ENCODE data around the gene BOC.

Gene BOC

DNA sequence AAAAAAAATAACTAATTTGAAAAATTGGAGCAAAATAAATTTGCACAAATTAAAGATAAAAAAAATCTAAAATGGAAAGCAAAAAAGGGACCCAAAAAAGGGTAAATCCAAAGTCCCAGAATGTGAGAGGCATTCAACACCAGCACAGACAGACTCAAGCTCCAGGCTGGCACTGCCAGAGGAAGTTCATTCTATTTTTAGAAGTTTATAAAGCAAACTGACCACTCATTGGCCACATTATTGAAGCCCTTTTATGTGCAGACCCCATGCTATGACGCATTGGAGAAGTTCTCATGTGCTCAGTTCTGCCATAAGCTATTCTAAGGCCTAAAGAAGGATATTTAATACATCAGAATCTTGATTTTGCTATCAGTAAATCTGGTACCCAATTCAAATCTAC is 17.6 kb upstream of the BOC start:
- DNase-seq (ENCODE audit: low spot score): no peak

DNA sequence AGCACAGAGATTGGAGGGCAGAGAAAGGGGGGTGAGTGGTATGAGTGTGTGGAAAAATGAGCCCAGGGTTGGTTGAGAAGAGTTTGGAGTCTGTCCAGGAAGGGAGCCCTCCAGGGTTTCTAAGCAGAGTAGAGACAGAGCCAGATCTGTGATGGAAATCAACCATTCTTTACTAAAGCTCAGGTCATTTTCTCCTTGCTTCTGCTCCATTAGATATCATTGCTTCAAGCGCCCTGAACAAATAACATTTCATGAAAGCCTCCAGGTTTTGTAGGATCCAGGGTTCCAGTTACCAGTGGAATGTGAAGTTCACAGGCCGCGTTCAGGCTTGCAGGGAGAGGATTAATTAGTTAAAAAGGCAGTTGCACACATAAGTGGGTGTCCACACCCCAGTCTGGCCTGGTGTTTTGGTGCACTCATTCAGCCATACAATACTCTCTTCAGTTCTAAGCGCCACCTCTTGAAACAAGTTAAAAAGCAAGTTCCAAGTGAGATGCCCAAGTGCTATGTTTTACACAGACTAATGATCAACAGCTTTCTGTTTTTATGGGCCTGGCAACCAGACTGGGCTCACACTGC is 16.4 kb upstream of the BOC start:
- no peak for DNase-seq (ENCODE audit: low spot score)

DNA sequence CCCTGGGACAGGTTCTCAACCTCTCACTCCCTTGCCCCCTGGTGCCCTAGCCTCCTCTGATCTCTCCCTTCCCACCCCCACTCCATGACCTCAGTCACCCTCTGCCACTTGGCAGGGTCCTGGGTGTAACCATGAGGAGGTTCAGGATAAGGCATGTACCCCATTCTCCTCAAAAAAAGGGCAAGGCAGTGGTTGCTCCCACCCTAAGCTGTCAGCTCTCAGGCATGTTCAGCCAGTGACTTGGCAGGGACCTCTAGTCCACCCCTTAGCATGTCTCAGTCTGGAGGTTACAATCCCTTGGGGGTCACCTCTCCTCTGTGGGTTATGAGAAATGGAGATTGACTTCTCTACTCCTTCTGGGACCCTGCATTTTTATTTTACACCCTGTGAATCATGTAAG is 11.0 kb upstream of the BOC start:
- DNase-seq (ENCODE audit: low spot score): peak; percentile 27

GRCh38 chr3:113200946-113201345 is 10.4 kb upstream of the BOC start:
- no peak for DNase-seq (ENCODE audit: low spot score)

DNA sequence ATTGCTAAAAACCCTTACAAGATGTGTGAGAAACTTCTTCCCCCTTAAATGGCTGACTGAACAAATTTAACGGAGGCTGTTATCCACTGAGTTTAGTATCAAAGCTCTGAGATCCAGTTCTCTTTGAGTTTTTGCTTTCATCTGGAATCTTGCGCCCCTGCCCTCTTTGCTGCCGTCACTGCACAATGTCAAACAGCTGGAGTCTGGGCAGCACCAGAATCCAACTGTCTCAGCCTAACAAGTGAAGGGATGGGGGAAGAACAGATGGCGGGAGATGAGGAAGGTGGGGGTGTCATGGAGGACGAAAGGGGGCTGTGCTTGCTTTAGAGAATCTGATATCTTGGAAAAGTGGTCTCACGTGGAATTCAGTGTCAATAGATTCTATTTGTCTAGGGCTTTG is 7.0 kb upstream of the BOC start:
- peak; percentile 11 for DNase-seq (ENCODE audit: low spot score)

- peak; percentile 12 for DNase-seq (ENCODE audit: low spot score)
Observed at GRCh38 chr3:113205481-113205880, 5.9 kb upstream of the BOC start.

DNA sequence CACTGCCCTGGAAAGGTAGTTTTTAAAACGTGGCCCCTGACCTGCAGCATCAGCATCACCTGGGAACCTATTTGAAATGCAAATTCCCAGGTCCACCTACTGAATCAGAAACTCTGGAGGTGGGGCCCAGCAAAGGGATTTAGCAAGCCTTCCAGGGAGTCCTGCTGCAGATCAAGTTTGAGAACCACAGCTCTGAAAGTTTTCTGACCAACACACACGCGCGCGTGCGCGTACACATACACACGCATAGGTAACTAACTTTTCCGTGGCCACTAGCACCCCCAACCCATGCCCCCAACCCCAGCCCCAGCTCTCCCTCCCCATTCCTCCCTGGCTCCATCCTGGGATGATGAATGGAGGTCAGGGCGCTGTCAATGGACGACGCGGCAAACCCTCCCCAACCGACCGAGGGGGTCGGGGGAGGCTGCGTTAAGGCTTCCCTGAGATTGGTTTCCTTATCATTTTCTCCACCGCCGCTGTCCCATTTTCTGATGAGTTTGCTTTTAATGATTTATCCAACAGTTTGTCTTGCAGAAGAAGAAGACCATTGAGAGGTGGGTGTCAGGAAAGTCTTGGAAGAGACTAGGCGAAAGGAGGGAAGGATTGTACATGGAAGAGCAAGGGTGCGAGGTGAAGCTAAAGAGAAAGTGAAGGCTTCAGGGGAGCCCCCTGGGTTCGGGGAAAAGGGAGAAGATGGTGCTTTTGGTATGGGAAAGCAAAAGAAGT is 590 bp upstream of the BOC start:
- peak; percentile 62 for DNase-seq (ENCODE audit: low spot score)

- DNase-seq (ENCODE audit: low spot score): peak; percentile 56
Observed at GRCh38 chr3:113212150-113212843, 940 bp downstream of the BOC start.

GRCh38 chr3:113212844-113213375 is 1.6 kb downstream of the BOC start:
- DNase-seq (ENCODE audit: low spot score): peak; percentile 39

DNA sequence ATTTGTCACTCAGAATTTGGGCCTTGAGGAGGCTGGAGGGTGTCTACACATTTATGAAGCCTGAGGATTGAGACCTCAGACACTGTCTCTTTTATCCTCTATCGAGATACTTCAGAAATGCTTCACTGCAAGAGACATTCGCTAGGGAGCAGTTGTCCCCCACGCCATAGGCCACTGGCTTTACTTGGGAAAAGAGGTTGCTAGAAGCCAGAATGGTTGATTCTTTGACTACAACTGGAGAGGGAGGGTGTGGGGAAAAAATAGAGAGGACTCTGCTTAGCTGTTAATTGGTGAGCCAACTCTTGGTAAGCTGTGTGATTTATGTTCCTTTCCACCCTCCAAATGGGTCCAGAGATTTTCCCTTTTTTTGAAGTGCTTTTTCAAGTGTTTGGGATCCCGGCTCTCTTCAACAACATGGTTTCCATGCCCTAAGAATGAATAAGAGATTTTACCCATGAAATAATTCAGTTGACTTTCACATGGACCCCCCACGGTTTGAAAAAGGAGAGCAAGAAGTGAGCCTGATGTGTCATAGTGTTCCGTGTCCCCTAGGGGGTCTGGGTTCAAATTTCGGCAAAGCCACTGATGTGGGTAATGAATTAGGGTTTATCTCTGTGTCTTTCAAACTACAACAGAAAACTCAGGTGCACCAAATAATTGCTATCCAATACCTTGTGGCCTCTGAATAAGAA is 2.7 kb downstream of the BOC start:
- DNase-seq (ENCODE audit: low spot score): peak; percentile 42

DNA sequence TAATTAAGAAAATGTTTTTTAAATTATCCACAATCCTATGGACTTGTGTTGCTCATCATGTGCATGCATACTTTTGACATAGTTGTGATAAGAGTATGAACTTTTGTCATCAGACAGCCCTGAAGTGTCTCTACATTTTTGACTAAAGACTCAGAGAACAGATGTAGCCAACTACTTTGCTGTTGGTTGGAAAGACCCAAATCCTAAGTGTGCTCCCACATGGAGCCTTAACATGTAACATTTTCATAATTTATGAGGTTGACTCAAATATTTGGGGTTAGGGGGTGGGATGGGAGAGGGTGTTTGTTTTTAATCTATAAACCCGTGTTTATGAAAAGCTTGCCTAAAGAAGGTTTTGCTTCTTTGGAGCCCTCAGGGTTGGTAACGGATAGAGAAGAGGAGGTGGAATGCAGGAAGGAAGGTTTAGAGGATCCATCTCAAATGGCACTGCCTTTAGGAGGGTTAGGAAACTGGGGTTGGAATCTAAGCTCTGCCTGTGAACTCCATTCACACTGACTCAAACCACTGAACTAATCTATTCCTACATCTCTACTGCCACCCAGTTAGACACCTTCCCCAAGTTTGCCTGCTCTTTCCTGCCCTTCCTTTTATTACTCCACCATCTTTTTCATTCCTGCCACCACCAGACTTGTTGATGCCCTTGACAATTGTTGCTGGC is 3.7 kb downstream of the BOC start:
- peak; percentile 10 for DNase-seq (ENCODE audit: low spot score)

GRCh38 chr3:113216393-113216792 is 5.0 kb downstream of the BOC start:
- peak; percentile 8 for DNase-seq (ENCODE audit: low spot score)

- peak; percentile 8 for DNase-seq (ENCODE audit: low spot score)
Observed at GRCh38 chr3:113218011-113218680, 6.8 kb downstream of the BOC start.

DNA sequence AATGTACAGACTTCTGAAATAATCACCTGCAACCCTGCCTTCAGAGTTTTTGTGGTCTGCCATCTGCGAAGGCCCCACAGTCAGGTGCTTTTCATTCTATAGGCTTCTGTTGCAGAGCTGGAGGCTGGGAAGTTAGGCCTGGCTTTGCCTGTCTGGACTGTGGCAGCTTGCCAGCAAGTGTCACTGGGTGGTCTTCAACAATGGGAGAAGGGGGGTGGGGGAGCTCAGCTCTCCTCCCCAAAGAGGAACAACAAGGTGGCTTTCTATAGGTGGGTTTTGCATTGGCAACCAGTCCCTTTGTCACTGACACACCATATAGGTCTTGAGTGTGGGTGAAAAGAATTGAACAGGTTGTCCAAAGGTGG is 7.3 kb downstream of the BOC start:
- peak; percentile 33 for DNase-seq (ENCODE audit: low spot score)

DNA sequence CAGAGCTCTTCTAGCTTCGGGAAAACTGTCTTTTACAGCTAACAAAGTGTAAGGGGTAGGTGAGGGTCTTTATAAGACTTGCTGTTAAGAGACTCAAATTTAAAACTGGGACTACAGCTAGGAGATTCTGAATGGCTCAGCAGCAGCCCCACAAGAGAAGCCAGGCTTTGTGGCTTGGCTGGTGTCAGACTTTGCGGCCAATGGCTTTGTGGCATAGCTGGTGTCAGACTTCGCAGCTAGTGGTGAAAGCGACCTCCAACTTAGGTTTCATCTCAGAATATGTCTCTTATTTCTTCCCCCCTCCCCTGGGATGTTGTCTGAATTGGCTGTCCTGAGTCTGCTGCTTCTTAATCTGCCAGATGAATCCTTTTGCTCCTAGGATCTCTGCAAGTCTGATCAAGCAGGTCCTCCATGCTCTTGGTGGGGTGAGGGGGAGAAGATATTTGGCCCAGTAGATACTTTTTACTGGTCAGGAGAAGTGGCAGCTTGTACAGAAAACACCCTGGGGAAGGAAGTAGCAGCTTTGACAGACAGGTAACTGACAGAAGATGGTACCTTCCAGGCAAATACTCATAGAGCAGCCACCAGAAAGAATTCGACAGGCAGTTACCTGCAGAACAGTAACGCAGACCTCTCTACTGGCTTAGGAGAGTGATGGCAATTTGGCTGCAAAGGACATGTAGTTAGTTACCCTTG is 8.4 kb downstream of the BOC start:
- DNase-seq (ENCODE audit: low spot score): no peak

GRCh38 chr3:113220721-113221120 is 9.4 kb downstream of the BOC start:
- no peak for DNase-seq (ENCODE audit: low spot score)

GRCh38 chr3:113221721-113222257 is 10.4 kb downstream of the BOC start:
- no peak for DNase-seq (ENCODE audit: low spot score)

DNA sequence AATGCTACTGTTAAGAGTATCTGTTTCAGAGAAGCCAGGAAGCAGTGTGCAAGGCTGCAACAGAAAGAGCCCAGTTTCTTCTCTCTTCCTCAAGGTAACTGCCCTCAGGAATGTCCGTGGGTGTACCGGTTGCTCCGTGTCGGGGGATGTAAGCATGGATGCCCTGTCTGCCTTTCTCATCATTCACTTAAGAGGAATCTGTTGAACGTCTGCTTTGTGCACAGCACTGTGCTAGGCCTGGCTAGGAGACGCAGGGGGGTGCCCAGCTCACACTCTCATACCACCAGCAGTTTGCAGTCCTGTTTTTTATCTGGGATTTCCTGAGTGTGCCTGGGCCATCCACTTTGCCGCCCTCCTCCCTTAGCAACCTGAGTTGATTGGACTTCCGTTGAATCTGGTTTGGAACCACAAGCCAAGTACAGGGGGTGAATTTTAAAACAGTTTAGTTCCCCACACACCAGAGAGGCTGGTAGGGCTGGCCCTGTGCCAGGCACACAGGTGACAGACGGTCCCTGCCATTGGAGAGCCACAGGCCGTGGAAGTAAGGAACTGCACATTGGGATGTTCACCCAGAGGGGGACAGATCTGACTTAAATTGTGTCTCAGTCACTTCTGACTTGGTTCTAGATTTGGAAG is 11.2 kb downstream of the BOC start:
- no peak for DNase-seq (ENCODE audit: low spot score)

DNA sequence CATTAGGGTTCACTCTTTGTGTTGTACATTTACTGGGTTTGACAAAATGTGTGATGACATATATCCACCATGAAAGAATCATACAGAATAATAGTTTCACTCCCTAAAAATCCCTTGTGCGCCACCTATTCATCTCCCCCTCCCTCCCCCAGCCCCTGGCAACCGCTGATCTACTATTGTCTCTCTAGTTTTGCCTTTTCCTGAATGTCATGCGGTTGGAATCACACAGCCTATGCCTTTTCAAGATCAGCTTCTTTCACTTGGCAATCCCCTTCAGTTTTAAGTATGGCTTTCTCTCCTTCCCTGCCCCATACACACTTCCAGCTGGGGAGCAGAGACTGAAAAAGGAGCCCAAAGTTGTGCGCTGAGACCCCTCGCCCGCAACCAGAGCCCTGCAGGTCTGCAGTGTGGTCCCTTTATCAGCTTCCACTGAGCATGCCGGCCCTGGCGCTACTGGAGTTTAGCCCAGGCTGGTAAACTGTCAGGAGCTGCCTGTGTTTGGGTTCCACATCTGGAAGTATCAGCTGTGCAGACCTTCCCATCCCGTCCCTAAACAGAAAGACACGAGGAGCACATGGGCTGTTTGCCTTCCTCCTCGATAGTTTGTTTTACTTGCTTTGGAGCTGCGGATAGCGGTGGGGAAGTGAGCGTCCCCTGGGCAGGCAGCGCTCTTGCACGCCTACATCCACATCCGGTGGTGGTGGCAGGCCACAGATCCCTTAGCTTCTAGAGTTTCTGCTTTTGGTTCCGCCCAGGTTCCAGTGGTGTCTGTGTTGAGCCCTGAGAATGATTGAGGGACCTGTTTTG is 12.3 kb downstream of the BOC start:
- no peak for DNase-seq (ENCODE audit: low spot score)

All from ecto neural progenitor cell (in vitro differentiated cells).